ENCODE results near the gene FBXW7.
A peak's percentile ranks its signal among the peaks of the same experiment; 100 is the strongest.

Gene FBXW7

GRCh38 chr4:152431291-152431690, 104.6 kb downstream of the FBXW7 start (continued):
- TF ChIP-seq ZNF513 (tag by site-specific recombination; IDR thresholded peaks at IDR 0.05) = no peak
- TF ChIP-seq GLIS1 (tag by site-specific recombination; IDR thresholded peaks at IDR 0.05) = no peak
- TF ChIP-seq YY2 (tag by site-specific recombination; IDR thresholded peaks at IDR 0.05) = no peak
- TF ChIP-seq ZNF202 (tag by site-specific recombination; IDR thresholded peaks at IDR 0.05; ENCODE audit: borderline replicate concordance) = no peak

DNA sequence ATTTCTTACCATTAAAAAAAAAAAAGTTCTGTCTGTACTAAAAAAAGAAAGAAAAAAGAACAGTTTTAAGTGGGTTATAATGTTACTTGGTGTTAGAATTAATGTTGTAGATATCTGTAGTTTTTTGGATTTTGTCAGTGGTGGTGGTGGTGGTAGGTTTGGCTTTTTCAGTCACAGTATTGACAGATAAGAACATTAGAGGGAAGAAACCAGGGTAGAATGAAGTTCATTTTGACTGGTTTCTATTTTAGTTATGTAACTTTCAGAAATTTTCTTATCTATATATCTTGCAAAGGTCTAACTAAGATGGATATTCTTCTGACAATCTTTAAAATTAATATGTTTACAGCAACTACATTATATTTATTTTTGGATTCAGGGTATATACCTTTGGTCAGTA, 105.4 kb downstream of the FBXW7 start:
- H3K4me1 ChIP-seq (ENCODE audit: control insufficient read depth, insufficient read depth, low read length) = no peaks in the 10 kb centered on the region; the same call in 1 of the 2 replicates
- TF ChIP-seq ZNF521 (tag by site-specific recombination; IDR thresholded peaks at IDR 0.05) (no peak), ZNF391 (tag by site-specific recombination; IDR thresholded peaks at IDR 0.05; ENCODE audit: borderline replicate concordance, low read depth) (no peak), ZNF311 (tag by site-specific recombination; IDR thresholded peaks at IDR 0.05; ENCODE audit: borderline replicate concordance) (no peak), ZNF112 (tag by site-specific recombination; IDR thresholded peaks at IDR 0.05) (no peak), ZNF157 (tag by site-specific recombination; IDR thresholded peaks at IDR 0.05) (no peak), ZNF266 (tag by site-specific recombination; IDR thresholded peaks at IDR 0.05; ENCODE audit: low read depth) (no peak), ZNF571 (tag by site-specific recombination; IDR thresholded peaks at IDR 0.05) (no peak)
- ChIA-PET CTCF (no interaction called here), POLR2A (no interaction called here)
- H3K36me3 ChIP-seq (ENCODE audit: control insufficient read depth in 2 of 2, insufficient read depth in 1 of 2, low read length in 2 of 2) = no peaks in the 10 kb centered on the region
- no peak overlapping the region for H3K4me3 ChIP-seq (ENCODE audit: low read depth, low read length)
- no peak overlapping the region for H3K27ac ChIP-seq (ENCODE audit: extremely low read depth, low read depth, low read length)
- H3K9me3 ChIP-seq (ENCODE audit: control insufficient read depth, insufficient read depth, low read depth, low read length) = no peaks in the 10 kb centered on the region

DNA sequence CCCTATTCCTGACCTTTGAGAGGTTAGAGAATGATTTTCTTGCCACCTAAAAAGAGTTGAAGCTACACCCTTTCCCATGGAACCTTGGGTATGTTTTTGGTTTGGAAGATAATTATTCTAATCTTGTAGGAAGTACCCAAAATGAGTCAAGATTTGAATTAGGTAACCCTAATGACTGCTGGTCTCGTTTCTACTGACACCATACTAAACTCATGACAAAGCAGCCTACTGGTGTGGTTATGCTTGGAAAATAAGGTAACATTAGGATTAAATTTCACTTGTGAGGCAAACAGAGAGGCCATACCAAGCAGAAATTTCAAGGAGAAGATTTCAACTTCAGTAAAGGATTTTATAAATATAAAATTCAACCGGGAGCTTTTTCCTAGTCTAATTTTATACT, 107.9 kb downstream of the FBXW7 start:
- no peak overlapping the region for H3K4me3 ChIP-seq (ENCODE audit: low read depth, low read length)
- no peaks in the 10 kb centered on the region for H3K9me3 ChIP-seq (ENCODE audit: control insufficient read depth, insufficient read depth, low read depth, low read length)
- POLR2A ChIA-PET = no interaction called here
- CTCF ChIA-PET = interaction anchor here (1.4 kb wide), 1 partner anchor 19 kb away, joined by 4 read pairs; no protein-coding TSS in a partner anchor
- no peak overlapping the region for H3K27ac ChIP-seq (ENCODE audit: extremely low read depth, low read depth, low read length)
- TF ChIP-seq, protein P1, sequence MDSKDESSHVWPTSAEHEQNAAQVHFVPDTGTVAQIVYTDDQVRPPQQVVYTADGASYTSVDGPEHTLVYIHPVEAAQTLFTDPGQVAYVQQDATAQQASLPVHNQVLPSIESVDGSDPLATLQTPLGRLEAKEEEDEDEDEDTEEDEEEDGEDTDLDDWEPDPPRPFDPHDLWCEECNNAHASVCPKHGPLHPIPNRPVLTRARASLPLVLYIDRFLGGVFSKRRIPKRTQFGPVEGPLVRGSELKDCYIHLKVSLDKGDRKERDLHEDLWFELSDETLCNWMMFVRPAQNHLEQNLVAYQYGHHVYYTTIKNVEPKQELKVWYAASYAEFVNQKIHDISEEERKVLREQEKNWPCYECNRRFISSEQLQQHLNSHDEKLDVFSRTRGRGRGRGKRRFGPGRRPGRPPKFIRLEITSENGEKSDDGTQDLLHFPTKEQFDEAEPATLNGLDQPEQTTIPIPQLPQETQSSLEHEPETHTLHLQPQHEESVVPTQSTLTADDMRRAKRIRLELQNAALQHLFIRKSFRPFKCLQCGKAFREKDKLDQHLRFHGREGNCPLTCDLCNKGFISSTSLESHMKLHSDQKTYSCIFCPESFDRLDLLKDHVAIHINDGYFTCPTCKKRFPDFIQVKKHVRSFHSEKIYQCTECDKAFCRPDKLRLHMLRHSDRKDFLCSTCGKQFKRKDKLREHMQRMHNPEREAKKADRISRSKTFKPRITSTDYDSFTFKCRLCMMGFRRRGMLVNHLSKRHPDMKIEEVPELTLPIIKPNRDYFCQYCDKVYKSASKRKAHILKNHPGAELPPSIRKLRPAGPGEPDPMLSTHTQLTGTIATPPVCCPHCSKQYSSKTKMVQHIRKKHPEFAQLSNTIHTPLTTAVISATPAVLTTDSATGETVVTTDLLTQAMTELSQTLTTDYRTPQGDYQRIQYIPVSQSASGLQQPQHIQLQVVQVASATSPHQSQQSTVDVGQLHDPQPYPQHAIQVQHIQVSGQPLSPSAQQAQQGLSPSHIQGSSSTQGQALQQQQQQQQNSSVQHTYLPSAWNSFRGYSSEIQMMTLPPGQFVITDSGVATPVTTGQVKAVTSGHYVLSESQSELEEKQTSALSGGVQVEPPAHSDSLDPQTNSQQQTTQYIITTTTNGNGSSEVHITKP (tag by site-specific recombination; IDR thresholded peaks at IDR 0.05) = 0 out of 2 replicates have a peak, but pooled peaks have one; percentile 8
- TF ChIP-seq IKZF3 (tag by site-specific recombination; IDR thresholded peaks at IDR 0.05) (no peak), GLIS2 (tag by site-specific recombination; IDR thresholded peaks at IDR 0.05) (no peak)
- H3K36me3 ChIP-seq (ENCODE audit: control insufficient read depth in 2 of 2, insufficient read depth in 1 of 2, low read length in 2 of 2) = no peaks in the 10 kb centered on the region
- H3K4me1 ChIP-seq (ENCODE audit: control insufficient read depth, insufficient read depth, low read length) = peaks cover 9% of the 10 kb centered on the region

DNA sequence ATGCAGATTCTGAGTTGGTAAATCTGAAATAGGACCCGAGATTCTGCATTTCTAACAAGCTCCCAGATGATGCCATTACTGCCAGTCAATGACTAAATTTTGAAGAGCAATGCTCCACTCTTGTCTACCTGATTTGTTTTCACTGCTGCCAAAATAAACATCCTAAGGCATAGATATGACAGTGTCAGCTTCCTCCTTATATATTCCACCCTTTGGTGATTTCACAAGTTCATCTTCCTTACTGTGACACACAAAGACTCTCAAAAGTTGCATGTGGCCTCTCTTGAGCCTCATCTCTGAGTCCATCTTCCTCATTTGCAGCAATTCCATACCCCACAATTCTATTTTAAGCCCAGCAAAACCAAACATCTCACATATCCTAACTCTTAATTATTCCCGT, 110.9 kb downstream of the FBXW7 start:
- Histone ChIP-seq H3K4me1 (ENCODE audit: control insufficient read depth, insufficient read depth, low read length) (peaks cover 9% of the 10 kb centered on the region; the same call in 1 of the 2 replicates), H3K9me3 (ENCODE audit: control insufficient read depth, insufficient read depth, low read depth, low read length) (no peaks in the 10 kb centered on the region), H3K4me3 (ENCODE audit: low read depth, low read length) (no peak overlapping the region), H3K27ac (ENCODE audit: extremely low read depth, low read depth, low read length) (no peak overlapping the region), H3K36me3 (ENCODE audit: control insufficient read depth in 2 of 2, insufficient read depth in 1 of 2, low read length in 2 of 2) (no peaks in the 10 kb centered on the region)
- TF ChIP-seq ZNF48 (tag by site-specific recombination; IDR thresholded peaks at IDR 0.05) = no peak
- peak; percentile 60 for TF ChIP-seq GFI1B (tag by site-specific recombination; IDR thresholded peaks at IDR 0.05)
- ChIA-PET POLR2A (no interaction called here), CTCF (interaction anchor here (0.6 kb wide), 1 partner anchor 998 kb away, joined by 4 read pairs; no protein-coding TSS in a partner anchor)
